ENCODE measurements around the gene MAOB.

MAOB gene

GRCh38 chrX:43860646-43861370 lies 21.4 kb downstream of the MAOB start:
- no peak for DNase-seq

- no peak for DNase-seq
Observed at GRCh38 chrX:43853225-43853828, 28.9 kb downstream of the MAOB start.

DNA sequence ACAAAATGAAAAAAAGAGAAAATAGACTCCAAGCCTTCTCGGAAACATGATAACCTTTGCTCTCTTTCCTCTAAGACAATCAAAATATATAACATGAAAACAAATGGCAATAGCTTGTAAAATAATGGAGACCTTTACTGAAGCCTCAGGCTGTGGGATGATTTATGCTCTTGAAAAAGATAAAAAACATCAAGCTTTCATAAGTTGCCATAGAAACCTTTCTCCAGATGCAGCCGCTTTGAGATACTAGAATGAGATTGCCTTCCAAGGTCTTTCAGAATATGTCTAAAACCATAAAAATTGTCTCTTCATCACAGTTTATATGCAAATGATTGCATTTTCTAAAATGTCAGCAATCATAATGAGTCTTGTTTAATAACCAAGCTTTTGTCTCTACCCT lies 31.6 kb downstream of the MAOB start:
- no peak for DNase-seq

- no peak for DNase-seq
Observed at GRCh38 chrX:43849173-43849572, 33.1 kb downstream of the MAOB start.

DNA sequence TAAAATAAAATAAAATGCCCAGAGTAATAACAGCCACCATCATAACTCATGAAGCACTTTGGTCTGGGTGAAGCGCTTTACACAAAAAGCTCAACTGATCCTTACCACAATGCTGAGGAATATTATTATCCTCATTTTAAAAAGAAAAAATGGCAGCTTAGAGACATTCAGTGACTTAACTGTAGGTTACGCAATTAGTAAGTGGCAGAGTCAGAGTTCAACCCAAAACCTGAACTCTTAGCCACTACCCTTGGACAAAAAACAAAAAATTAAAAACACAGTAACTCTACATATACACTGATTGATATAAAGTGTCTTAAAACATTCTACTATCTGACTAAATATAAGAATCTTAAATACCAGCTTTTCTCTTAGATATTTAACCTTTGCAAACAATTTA lies 34.9 kb downstream of the MAOB start:
- no peak for DNase-seq

DNA sequence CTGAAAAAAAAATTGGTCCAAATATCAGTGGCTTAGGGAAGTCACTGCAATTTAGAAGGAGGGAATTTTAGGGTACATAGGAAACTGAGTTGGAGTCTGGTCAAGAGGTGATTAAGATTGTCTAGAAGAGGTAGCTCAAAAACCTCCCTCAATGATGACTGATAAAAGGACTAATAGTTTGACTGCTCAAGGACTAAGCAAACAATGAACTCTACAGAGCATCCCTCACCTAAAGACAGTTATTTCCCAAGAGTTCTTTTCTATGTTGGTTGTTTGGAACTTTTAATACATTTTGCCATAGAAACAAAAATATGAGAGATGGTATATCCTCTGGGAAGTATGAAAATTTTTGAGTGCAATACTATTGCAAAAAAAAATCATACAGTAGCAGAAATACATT lies 35.7 kb downstream of the MAOB start:
- no peak for DNase-seq

GRCh38 chrX:43845776-43846175 lies 36.5 kb downstream of the MAOB start:
- DNase-seq: no peak

DNA sequence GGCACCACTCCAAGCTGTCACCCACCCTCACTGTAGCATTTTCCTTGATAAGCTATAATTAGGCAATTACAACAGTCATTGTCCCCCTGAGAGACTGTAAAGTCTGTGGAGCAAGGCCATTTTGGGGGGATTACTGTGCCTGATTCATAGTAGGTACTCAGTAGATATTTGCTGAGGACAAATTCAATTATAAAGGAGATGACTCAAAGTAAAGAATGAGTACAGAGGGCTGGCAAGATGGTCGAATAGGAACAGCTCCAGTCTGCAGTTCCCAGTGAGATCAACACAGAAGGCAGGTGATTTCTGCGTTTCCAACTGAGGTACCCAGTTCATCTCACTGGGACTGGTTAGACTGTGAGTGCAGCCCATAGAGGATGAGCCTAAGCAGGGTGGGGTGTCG lies 42.0 kb downstream of the MAOB start:
- no peak for DNase-seq

DNA sequence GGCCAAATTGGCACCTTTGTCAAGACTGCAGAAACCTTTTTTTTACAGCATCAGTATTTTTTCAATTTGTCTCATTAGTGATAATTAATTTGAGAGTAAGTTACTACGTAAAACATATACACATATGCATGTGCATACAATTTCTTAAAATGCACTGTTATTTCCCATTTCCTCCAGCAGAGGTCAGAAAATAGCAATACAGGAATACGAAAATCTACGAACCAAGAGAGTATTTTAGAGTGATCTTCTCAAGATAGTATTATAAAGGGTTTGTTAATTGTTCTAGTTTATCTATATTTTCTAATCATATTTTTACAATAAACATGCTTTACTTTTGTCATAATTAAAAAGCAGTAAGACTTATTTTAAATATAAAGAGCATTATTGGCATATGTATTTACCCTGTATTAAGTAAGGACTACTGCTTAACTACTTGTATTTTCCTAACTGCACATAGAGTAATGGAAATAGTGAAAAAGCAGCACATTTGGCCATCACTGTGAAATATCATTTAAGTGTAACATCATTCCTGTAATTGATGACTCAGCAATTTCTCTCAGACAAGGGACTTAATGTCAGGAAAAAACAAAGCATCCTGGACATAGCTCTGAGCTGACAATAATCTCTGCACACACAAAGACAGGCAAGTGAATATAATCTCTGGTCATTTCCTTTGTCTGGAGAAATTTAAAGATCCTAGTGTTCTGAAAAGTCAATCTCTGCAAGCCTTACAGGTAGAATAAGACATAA lies 45.6 kb downstream of the MAOB start:
- no peak for DNase-seq

- no peak for DNase-seq
Observed at GRCh38 chrX:43835559-43835958, 46.7 kb downstream of the MAOB start.

DNA sequence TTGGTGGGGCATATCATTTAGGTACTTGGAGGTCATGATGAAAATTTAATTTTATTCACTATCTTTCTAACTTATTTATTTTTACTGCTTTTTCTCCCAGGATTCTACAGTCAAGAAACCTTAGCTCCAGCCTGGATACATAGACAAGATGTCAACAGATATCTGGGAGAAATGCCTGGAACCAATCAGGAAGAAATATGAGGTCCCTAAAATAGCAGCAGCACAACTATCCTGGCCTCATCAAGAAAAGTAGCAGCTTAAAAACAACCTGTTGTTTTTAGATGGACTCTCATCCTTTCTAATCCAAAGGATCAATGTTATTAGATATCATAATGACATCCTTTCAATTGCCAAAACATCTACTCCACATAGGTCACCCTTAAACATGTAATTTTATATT lies 54.5 kb downstream of the MAOB start:
- DNase-seq: no peak

DNA sequence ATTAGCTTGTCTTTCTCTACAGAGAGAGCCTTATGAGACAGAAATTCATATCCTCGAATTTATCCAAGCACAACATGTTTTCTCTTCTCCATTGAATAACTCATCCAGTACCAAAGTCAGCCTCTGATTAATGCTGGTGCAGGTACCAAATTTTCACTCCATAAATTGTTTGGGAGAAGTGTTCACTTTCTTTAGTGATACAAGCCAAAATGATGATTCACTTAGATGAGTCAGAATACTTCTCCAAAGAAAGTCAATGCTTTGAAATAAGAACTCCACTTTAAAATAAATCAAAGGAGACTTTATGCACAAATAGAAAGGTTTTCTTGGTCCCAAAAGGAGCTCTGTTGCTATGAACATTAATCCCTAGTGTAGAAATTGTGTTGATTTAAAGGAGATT lies 60.2 kb downstream of the MAOB start:
- no peak for DNase-seq

- DNase-seq: no peak
Observed at GRCh38 chrX:43817444-43817843, 64.8 kb downstream of the MAOB start.

GRCh38 chrX:43815209-43815608 lies 67.0 kb downstream of the MAOB start:
- DNase-seq: no peak

DNA sequence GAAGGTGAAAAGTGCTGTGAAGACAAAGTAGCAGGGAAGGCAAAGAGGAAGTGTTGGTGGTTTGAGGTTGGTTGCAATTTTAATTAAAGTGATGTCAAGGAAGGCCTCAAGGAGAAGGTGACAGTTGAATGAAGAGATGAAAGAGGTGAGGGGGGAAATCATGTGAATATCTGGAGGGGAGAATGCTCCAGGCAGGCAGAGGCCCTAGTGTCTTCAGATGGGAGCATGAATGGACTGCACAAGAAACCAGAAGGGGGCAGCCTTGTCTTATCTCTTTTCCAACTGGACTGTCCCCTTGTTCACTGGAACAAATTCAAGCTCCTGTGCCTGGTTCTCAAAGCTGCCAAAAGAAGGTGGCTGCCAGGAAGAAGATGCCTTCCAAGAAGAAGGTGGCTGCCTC lies 68.4 kb downstream of the MAOB start:
- no peak for DNase-seq

DNA sequence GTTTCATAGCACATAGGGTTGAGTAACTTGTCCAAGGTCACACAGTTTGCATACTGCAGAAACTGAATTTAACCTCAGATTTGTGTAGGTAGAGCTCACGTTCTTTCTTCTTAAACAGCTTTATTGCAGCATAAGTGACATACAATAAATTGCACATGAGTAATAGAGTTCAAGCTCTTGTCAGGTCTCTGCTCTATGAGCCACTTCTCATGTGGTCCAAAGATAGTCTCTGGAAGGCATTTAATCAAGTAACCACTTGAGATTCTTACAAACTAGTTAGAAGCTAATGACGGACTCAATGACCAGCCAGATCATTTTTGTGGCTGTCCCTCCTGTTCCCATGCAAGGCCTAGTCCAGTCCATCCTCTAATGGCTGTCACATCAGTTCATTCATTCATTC lies 68.9 kb downstream of the MAOB start:
- DNase-seq: no peak

DNA sequence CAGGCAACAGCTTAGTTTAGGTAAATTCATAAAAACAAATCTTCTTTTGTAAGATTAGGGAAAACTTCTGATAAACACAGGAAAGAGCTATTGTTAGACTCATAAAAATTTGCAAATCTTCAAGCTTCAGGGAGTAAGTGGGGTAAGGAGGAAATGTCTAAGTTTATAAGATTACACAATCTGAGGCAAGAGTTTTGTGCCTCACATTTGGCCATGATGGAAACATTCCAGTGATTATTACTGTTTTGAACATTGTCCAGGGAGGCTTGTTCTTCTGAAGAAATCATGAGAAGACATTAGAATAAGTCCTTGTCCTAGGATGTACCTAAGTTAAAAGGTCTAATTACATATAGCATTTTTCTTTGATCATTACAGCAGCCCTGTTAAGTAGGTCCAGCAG lies 72.8 kb downstream of the MAOB start:
- no peak for DNase-seq

DNA sequence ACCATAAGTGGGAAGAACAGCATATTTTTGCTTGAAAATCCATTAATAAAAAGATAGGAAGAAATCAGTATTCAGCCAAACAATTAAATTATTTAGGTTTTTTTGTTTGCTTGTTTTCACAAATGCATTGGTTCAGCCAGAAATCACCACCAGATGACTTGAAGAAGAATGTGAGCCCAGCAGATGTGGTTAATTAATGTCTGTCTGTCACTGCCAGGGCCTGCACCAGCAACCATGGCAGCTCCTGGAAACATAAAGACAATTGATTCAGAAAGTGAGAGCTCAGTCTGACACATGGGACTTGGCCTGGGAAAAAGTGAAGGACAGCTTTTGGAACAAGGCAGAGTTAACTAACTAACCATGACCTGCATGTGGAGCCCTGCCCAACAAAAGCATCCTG lies 74.0 kb downstream of the MAOB start:
- no peak for DNase-seq

GRCh38 chrX:43805579-43805978 lies 76.7 kb downstream of the MAOB start:
- no peak for DNase-seq

GRCh38 chrX:43804021-43804420 lies 78.2 kb downstream of the MAOB start:
- no peak for DNase-seq

- DNase-seq: no peak
Observed at GRCh38 chrX:43785930-43786591, 96.2 kb downstream of the MAOB start.

- no peak for DNase-seq
Observed at GRCh38 chrX:43758044-43758443, 124.2 kb downstream of the MAOB start.

GRCh38 chrX:43756076-43756475 lies 126.2 kb downstream of the MAOB start:
- no peak for DNase-seq

GRCh38 chrX:43753637-43754036 lies 128.6 kb downstream of the MAOB start:
- DNase-seq: no peak
